Activated gamma-delta T cell treated with Interleukin-2 at 50 U/mL for 16 hours (primary cell): ENCODE measurements around the gene CD14.
"Not testable (repeated sequence)": the region's sequence is repeated elsewhere in the genome, so short reads cannot be mapped to it uniquely, and the experiment has no call there.

Experiments
- DNase-seq: peaks from one replicate; pipeline ENCODE4 v3.0.0-alpha.2; 2020

Gene CD14

GRCh38 chr5:140634103-140634502 lies 1.1 kb upstream of the CD14 start:
- DNase-seq, result no peak

- no peak for DNase-seq
Measured at GRCh38 chr5:140633501-140633900, 526 bp upstream of the CD14 start.

GRCh38 chr5:140632366-140633020 lies 482 bp downstream of the CD14 start:
- DNase-seq, result peak; percentile 34

- DNase-seq, result peak; percentile 15
Measured at GRCh38 chr5:140631831-140632365, 1.1 kb downstream of the CD14 start.

- no peak for DNase-seq
Measured at GRCh38 chr5:140631036-140631417, 1.9 kb downstream of the CD14 start.

- DNase-seq, result no peak
Measured at GRCh38 chr5:140630292-140631035, 2.5 kb downstream of the CD14 start.

GRCh38 chr5:140628711-140629110 lies 4.3 kb downstream of the CD14 start:
- DNase-seq, result no peak

GRCh38 chr5:140627972-140628371 lies 5.0 kb downstream of the CD14 start:
- no peak for DNase-seq

GRCh38 chr5:140624886-140625285 lies 8.1 kb downstream of the CD14 start:
- DNase-seq, result not testable (repeated sequence)

GRCh38 chr5:140623061-140623460 lies 9.9 kb downstream of the CD14 start:
- not testable (repeated sequence) for DNase-seq

GRCh38 chr5:140622301-140622700 lies 10.7 kb downstream of the CD14 start:
- DNase-seq, result no peak

- no peak for DNase-seq
Measured at GRCh38 chr5:140611020-140611521, 21.9 kb downstream of the CD14 start.

GRCh38 chr5:140609126-140609525 lies 23.8 kb downstream of the CD14 start:
- DNase-seq, result no peak

GRCh38 chr5:140608722-140609121 lies 24.3 kb downstream of the CD14 start:
- no peak for DNase-seq

- DNase-seq, result no peak
Measured at GRCh38 chr5:140607031-140607430, 25.9 kb downstream of the CD14 start.

GRCh38 chr5:140605879-140606278 lies 27.1 kb downstream of the CD14 start:
- no peak for DNase-seq

- DNase-seq, result no peak
Measured at GRCh38 chr5:140603734-140604133, 29.2 kb downstream of the CD14 start.

- DNase-seq, result not testable (repeated sequence)
Measured at GRCh38 chr5:140603446-140603698, 29.6 kb downstream of the CD14 start.

- no peak for DNase-seq
Measured at GRCh38 chr5:140602147-140602546, 30.8 kb downstream of the CD14 start.

GRCh38 chr5:140600096-140600495 lies 32.9 kb downstream of the CD14 start:
- DNase-seq, result no peak

- DNase-seq, result no peak
Measured at GRCh38 chr5:140598836-140599235, 34.1 kb downstream of the CD14 start.

- DNase-seq, result no peak
Measured at GRCh38 chr5:140596321-140596741, 36.6 kb downstream of the CD14 start.

GRCh38 chr5:140595538-140596300 lies 37.3 kb downstream of the CD14 start:
- DNase-seq, result no peak

GRCh38 chr5:140594169-140594568 lies 38.8 kb downstream of the CD14 start:
- no peak for DNase-seq
